GM21825 (cell line): ENCODE results near the gene CNN1.
"Not testable (repeated sequence)": the region's sequence is repeated elsewhere in the genome, so short reads cannot be mapped to it uniquely, and the experiment has no call there.

Experiments used
- ATAC-seq: cut with Tn5 transposase; IDR thresholded peaks from one replicate; pipeline ENCODE4 v1.9.1; 2021; ENCODE audit warnings: mild to moderate bottlenecking, moderate library complexity; ENCODE audit not compliant: unreplicated experiment

The CNN1 gene

GRCh38 chr19:11563532-11563931 lies 24.9 kb downstream of the CNN1 start:
- ATAC-seq, result no peak

DNA sequence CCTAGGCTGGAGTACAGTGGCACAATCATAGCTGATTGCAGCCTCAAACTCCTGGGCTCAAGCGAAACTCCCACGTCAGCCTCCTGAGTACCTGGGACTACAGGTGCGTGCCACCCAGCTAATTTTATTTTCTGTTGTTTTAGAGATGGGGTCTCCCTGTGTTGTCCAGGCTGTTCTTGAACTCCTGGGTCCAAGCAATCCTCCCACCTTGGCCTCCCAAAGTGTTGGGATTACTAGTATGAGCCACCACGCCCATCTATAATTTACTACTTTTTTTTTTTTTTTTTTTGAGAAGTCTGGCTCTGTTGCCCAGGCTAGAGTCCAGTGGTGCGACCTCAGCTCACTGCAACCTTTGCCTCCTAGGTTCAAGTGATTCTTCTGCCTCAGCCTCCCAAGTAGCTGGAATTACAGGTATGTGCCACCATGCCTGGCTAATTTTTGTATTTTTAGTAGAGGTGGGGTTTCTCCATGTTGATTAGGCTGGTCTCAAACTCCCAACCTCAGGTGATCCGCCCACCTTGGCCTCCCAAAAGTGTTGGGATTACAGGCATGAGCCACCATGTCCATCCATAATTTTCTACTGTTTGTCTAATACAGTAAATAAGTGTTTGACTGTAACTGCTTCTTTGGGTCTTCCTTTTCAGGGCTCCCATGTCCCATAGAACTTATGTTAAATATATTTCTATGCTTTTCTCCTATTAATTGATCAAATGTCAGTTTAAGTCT lies 25.6 kb downstream of the CNN1 start:
- not testable (repeated sequence) for ATAC-seq

- ATAC-seq, result not testable (repeated sequence)
Measured at GRCh38 chr19:11565649-11565980, 27.0 kb downstream of the CNN1 start.

- no peak for ATAC-seq
Measured at GRCh38 chr19:11566164-11566563, 27.5 kb downstream of the CNN1 start.

DNA sequence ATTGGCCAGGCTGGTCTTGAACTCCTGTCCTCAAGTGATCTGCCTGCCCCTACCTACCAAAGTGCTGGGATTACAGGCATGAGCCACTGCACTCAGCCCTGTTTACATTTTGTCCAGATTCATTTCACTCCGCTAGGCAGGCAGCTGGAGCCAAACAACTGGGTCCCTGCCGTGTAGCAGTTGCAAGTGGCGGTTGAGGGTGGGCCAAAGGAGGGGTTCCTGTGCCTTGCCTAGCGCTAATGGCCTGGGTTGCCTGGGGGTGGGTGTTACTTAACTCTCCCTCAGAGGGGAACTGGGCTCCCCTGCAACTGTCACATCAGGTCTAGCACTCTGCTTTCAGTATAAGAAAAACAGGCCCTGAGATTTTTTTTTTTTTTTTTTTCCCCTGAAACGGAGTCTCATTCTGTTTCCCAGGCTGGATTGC lies 31.4 kb downstream of the CNN1 start:
- ATAC-seq, result no peak

- not testable (repeated sequence) for ATAC-seq
Measured at GRCh38 chr19:11573354-11573753, 34.7 kb downstream of the CNN1 start.

DNA sequence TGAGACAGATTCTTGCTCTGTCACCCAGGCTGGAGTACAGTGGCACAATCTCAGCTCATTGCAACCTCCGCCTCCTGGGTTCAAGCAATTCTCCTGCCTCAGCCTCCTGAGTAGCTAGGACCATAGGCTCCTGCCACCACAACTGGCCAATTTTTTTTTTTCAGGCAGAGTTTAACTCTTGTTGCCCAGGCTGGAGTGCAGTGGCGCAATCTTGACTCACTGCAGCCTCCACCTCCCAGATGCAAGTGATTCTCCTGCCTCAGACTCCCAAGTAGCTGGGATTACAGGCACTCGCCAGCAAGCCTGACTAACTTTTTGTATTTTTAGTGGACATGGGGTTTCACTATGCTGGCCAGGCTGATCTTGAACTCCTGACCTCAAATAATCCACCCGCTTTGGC lies 35.1 kb downstream of the CNN1 start:
- not testable (repeated sequence) for ATAC-seq

DNA sequence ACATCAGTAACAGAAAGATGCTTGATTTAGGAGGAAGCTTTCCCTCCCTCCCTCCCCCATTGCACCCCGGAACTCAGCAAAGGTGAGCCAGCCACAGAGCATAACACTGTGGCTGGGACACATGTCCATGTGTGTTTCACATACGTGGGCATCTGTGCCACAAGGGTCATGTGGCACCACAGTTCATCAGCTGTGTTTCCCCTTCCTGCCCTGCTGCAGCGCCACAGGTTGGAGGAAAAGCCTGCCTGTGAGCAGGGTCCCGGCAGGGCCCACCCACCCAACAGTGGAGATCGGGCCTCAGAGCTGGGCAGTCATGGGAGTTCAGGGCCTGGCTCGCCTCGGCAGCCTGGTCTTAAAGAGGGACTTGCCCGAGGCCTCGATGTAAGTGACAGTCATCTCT lies 36.0 kb downstream of the CNN1 start:
- ATAC-seq, result no peak

GRCh38 chr19:11576227-11576626 lies 37.6 kb downstream of the CNN1 start:
- ATAC-seq, result no peak

DNA sequence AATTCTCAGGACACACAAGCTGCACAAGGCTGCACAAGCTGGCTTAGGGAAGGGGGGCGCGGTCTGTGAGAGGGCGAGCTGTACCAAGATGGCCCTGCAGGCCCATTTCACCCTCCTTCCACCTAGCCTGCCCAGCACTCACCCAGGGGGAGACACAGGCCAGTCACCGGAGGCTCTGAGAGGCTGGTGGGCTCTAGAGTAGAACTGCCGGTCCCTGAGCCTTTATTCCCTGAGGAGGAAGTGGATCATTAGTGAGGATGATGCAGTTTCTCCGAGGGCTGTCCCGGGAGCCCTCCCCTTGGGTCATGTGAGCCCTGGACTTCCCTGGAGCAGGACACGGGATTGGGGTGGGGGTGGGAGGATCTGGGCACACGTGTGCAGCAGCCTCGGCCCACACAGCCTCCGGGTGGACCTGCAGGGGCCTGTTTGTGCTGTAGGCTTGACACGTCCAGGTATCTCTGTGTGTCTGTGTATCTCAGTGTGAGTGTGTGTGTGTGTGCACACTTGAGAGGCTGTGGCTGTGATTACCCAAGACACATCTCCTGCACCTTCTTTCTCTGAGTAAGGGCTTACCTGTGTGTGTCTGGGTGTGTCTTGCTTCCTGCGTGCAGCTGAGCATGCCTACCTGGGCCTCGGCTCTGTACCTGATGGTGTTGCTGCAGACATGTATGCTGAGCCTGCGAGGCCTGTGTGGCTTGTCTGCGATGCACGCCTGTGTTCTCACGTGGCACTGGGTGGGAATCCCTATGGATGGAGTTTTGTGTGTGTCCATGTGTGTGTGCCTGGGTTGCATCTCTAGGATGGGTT lies 39.0 kb downstream of the CNN1 start, which contains the start of gene ACP5:
ACP5 (minus strand) TSS at position 195 of the 807 bp plus-strand sequence. CDS start 328 bp downstream, outside the sequence.
- no peak for ATAC-seq

DNA sequence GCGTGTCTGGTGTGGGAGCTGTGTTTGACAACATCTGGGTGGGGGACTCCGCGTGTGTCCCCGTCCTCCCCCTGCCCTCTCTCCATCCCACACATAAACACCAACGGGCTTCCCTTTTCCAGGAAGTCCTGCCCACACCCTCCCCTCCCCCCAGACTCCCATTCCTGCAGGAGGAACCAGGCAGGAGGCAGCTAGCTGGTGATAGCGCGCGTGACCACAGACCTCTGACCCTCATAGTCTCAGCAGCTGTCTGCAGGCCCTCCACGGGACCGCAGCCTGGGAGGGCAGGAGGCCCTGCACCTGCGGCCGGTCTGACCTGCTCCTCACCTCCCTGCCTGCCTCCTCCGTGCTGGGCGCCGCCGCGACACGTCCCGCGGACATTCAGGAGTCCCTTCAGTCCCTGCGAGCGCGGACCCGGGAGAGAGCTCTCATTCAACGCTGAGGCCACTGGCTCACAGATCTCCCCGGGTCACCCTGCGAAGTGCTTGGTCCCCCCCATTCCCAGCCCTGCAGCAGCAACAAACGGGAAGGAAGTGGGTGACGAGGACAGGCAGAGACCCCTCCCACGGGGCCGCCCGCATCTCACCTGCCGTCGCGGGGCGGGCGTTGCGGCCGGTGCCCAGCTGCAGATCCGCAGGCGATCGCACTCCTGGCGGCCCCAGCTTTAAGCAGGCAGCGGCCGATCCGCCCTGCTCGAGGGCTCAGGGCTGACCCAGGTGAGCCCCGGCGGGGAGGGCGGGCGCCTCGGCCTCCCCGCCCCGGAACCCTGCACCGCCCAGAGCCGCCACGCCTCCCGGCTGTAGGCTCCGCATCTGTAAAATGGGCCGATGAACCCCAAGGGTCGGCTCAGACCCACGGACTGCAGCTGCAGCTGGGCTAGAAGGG lies 39.8 kb downstream of the CNN1 start:
- no peak for ATAC-seq

GRCh38 chr19:11580116-11580515 lies 41.5 kb downstream of the CNN1 start:
- ATAC-seq, result no peak

GRCh38 chr19:11581740-11582139 lies 43.1 kb downstream of the CNN1 start:
- peak; percentile 63 for ATAC-seq

DNA sequence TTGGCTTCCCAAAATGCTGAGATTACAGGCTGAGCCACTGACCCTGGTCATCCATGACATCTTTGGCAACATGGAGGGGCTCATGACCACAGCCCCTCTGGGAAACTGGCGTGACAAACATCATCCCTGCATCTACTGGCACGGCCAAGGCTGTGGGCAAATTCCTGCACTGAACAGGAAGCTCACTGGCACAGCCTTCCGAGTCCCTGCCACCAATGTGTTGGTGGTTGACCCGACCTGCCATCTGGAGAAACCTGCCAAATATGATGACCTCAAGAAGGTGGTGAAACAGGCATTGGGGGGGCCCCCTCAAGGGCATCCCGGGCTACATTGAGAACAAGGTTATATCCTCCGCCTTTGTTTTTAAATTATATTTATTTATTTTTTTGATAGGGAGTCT lies 47.7 kb downstream of the CNN1 start:
- ATAC-seq, result no peak

GRCh38 chr19:11587302-11587974 lies 48.8 kb downstream of the CNN1 start:
- ATAC-seq, result no peak

- no peak for ATAC-seq
Measured at GRCh38 chr19:11587975-11588631, 49.5 kb downstream of the CNN1 start.

GRCh38 chr19:11594084-11594483 lies 55.4 kb downstream of the CNN1 start:
- no peak for ATAC-seq

GRCh38 chr19:11596156-11596555 lies 57.5 kb downstream of the CNN1 start:
- ATAC-seq, result no peak

GRCh38 chr19:11597202-11598102 lies 58.8 kb downstream of the CNN1 start, which contains the start of gene ZNF627:
Gene ZNF627 (plus strand): TSS chr19:11597483. CDS start chr19:11597628, 145 bp downstream.
- peak; percentile 95 for ATAC-seq
